H1 (cell line): ENCODE measurements around the gene TFCP2L1. TPM values are rescaled to one million over a fixed set of nuclear protein-coding genes. Genes with fewer than 3 reads are reported as not detected.

Experiments
- CTCF ChIA-PET: fragments of 300-600 bp; sonication (Branson Sonifier 250); formaldehyde crosslinking; loops from one replicate; lab custom pipeline; 2021; ENCODE audit not compliant: partially characterized antibody; lab: Charles Lee
- POLR2A ChIA-PET: fragments of 300-600 bp; sonication (Branson Sonifier 250); formaldehyde crosslinking; loops from one replicate; lab custom pipeline; 2021; ENCODE audit warnings: inconsistent platforms; ENCODE audit not compliant: partially characterized antibody; lab: Charles Lee
- DNase-seq, 2 experiments: peaks; one replicate each; pipeline versions ENCODE4 v3.0.0 to v3.0.0-alpha.2; 2010 to 2022; ENCODE audit warnings: low spot score in 2 of 2, low read depth in 1 of 2, mixed read lengths in 1 of 2
- FAIRE-seq: peaks from 2 replicates; lab custom pipeline; 2011; peaks lifted over from hg19 to GRCh38; lab: Jason Lieb, UNC
- H2AFZ ChIP-seq: 2 replicates; pipeline ENCODE4 v1.8.1; 2012; ENCODE audit warnings: low read length, inconsistent platforms
- H2AK5ac ChIP-seq: 2 replicates; pipeline ENCODE4 v1.6.1; 2013; ENCODE audit warnings: low read depth, low read length
- H2BK120ac ChIP-seq: replicated peaks from 2 replicates; pipeline ENCODE3; 2013; ENCODE audit warnings: low read depth, low read length, inconsistent platforms
- H2BK12ac ChIP-seq: 2 replicates; pipeline ENCODE4 v1.6.1; 2013; ENCODE audit warnings: low read depth, low read length
- H2BK15ac ChIP-seq: 2 replicates; pipeline ENCODE4 v1.6.1; 2013; ENCODE audit warnings: low read length
- H2BK20ac ChIP-seq: 2 replicates; pipeline ENCODE4 v1.6.1; 2013; ENCODE audit warnings: low read length
- H2BK5ac ChIP-seq: 2 replicates; pipeline ENCODE4 v1.6.1; 2013; ENCODE audit warnings: low read depth, low read length
- H3K14ac ChIP-seq: 2 replicates; pipeline ENCODE4 v1.6.1; 2013; ENCODE audit warnings: inconsistent platforms; ENCODE audit not compliant: insufficient read length
- H3K18ac ChIP-seq: 2 replicates; pipeline ENCODE4 v1.6.1; 2013; ENCODE audit warnings: low read length; ENCODE audit errors: extremely low read depth
- H3K23ac ChIP-seq: 2 replicates; pipeline ENCODE4 v1.6.1; 2013; ENCODE audit warnings: inconsistent platforms; ENCODE audit not compliant: insufficient read length
- H3K23me2 ChIP-seq: 2 replicates; pipeline ENCODE4 v1.6.1; 2013; ENCODE audit warnings: low read depth, low read length
- H3K27ac ChIP-seq: 2 replicates; pipeline ENCODE4 v1.6.1; 2011; ENCODE audit warnings: low read depth, low read length, inconsistent platforms
- H3K27me3 ChIP-seq, 4 experiments: replicated peaks in 1 of 4; 1 replicate in 1 of 4; 2 replicates in 3 of 4; pipeline versions ENCODE4 v1.6.1 to v1.8.1; 2011 to 2013; ENCODE audit warnings: low read length in 3 of 4, mild to moderate bottlenecking in 3 of 4, inconsistent platforms in 2 of 4, mixed read lengths in 2 of 4, moderate library complexity in 1 of 4; ENCODE audit not compliant: control insufficient read depth in 3 of 4, insufficient read depth in 3 of 4; ENCODE audit errors: extremely low read depth in 1 of 4
- H3K36me3 ChIP-seq, 4 experiments: 2 replicates each; pipeline versions ENCODE4 v1.6.1 to v1.8.1; 2011 to 2013; ENCODE audit warnings: mild to moderate bottlenecking in 4 of 4, low read length in 3 of 4, moderate library complexity in 2 of 4, control low read depth in 1 of 4, inconsistent platforms in 1 of 4; ENCODE audit not compliant: insufficient read depth in 4 of 4, control insufficient read depth in 2 of 4
- H3K4ac ChIP-seq: replicated peaks from 2 replicates; pipeline ENCODE3; 2013; ENCODE audit warnings: low read length, low read depth, mixed read lengths, inconsistent platforms; ENCODE audit not compliant: insufficient read length
- H3K4me1 ChIP-seq, 4 experiments: replicated peaks in 1 of 4; 1 replicate in 1 of 4; 2 replicates in 3 of 4; pipeline versions ENCODE4 v1.6.1 to v1.8.1; 2011 to 2013; ENCODE audit warnings: low read length in 3 of 4, inconsistent platforms in 2 of 4, mixed read lengths in 1 of 4; ENCODE audit not compliant: insufficient read depth in 4 of 4, control insufficient read depth in 3 of 4
- H3K4me2 ChIP-seq, 2 experiments: 2 replicates each; pipeline versions ENCODE4 v1.6.1 to v1.8.1; 2011 to 2013; ENCODE audit warnings: low read depth in 2 of 2, low read length in 2 of 2, control low read depth in 1 of 2, inconsistent platforms in 1 of 2, mild to moderate bottlenecking in 1 of 2; ENCODE audit not compliant: insufficient read depth in 1 of 2
- H3K4me3 ChIP-seq, 4 experiments: fragments of 200-600, 300-600 bp in 1 of 4; sonication (generic), shearing (Covaris generic), sonication (Bioruptor Twin) in 1 of 4; 2 replicates each; pipeline versions ENCODE4 v1.5.1 to v1.8.1; 2011 to 2016; ENCODE audit warnings: low read length in 4 of 4, low read depth in 3 of 4, control low read depth in 2 of 4, inconsistent platforms in 2 of 4, mild to moderate bottlenecking in 2 of 4, mixed read lengths in 1 of 4, moderate library complexity in 1 of 4; ENCODE audit not compliant: insufficient read depth in 2 of 4; ENCODE audit errors: extremely low read depth in 1 of 4
- H3K56ac ChIP-seq: replicated peaks from 2 replicates; pipeline ENCODE3; 2013; ENCODE audit warnings: low read depth, mild to moderate bottlenecking, mixed read lengths, low read length, inconsistent platforms; ENCODE audit not compliant: insufficient read length
- H3K79me1 ChIP-seq: 2 replicates; pipeline ENCODE4 v1.6.1; 2013; ENCODE audit warnings: low read depth, low read length, control low read depth
- H3K79me2 ChIP-seq, 2 experiments: 2 replicates each; pipeline versions ENCODE4 v1.6.1 to v1.8.1; 2012 to 2013; ENCODE audit warnings: low read length in 2 of 2, mild to moderate bottlenecking in 2 of 2, inconsistent platforms in 1 of 2; ENCODE audit not compliant: insufficient read depth in 2 of 2, control insufficient read depth in 1 of 2
- H3K9ac ChIP-seq, 4 experiments: replicated peaks in 1 of 4; 1 replicate in 1 of 4; 2 replicates in 3 of 4; pipeline versions ENCODE4 v1.6.1 to v1.8.1; 2011 to 2013; ENCODE audit warnings: low read depth in 3 of 4, low read length in 3 of 4, control low read depth in 2 of 4, mild to moderate bottlenecking in 2 of 4, moderate library complexity in 2 of 4, inconsistent platforms in 1 of 4; ENCODE audit errors: extremely low read depth in 1 of 4
- H3K9me3 ChIP-seq, 2 experiments: 2 replicates each; pipeline versions ENCODE4 v1.6.1 to v1.8.1; 2012 to 2013; ENCODE audit warnings: mild to moderate bottlenecking in 2 of 2, moderate library complexity in 2 of 2, control low read depth in 1 of 2, inconsistent platforms in 1 of 2, low read depth in 1 of 2, low read length in 1 of 2, mixed read lengths in 1 of 2; ENCODE audit not compliant: insufficient read depth in 2 of 2
- H4K20me1 ChIP-seq, 2 experiments: replicated peaks in 1 of 2; 2 replicates each; pipeline versions ENCODE3 to v1.8.1; 2011 to 2013; ENCODE audit warnings: inconsistent platforms in 2 of 2, low read length in 2 of 2, mild to moderate bottlenecking in 1 of 2; ENCODE audit not compliant: insufficient read depth in 2 of 2, control insufficient read depth in 1 of 2
- H4K5ac ChIP-seq: 2 replicates; pipeline ENCODE4 v1.6.1; 2013; ENCODE audit warnings: low read length, low read depth, mixed read lengths, inconsistent platforms; ENCODE audit not compliant: insufficient read length
- H4K8ac ChIP-seq: 2 replicates; pipeline ENCODE4 v1.8.0; 2013; ENCODE audit warnings: mild to moderate bottlenecking, moderate library complexity, low read length, inconsistent platforms; ENCODE audit not compliant: insufficient read depth; ENCODE audit errors: extremely low read depth
- H4K91ac ChIP-seq: replicated peaks from 2 replicates; pipeline ENCODE3; 2013; ENCODE audit warnings: low read length, mixed read lengths, inconsistent platforms; ENCODE audit not compliant: insufficient read length
- HDAC2 ChIP-seq, 2 experiments: fragments of 300-600 bp in 1 of 2; sonication (generic) in 1 of 2; IDR thresholded peaks; 2 replicates each; pipeline ENCODE4 v1.6.1; 2011 to 2012; ENCODE audit warnings: low read depth in 2 of 2, low read length in 2 of 2, mild to moderate bottlenecking in 2 of 2, moderate library complexity in 2 of 2, borderline replicate concordance in 1 of 2, inconsistent platforms in 1 of 2
- KDM5A ChIP-seq: fragments of 200-600 bp; IDR thresholded peaks from 2 replicates; pipeline ENCODE4 v1.7.1; 2012; ENCODE audit warnings: mild to moderate bottlenecking, low read length, inconsistent platforms, mixed read lengths
- MAX ChIP-seq: IDR thresholded peaks from 2 replicates; pipeline ENCODE4 v1.6.1; 2012; ENCODE audit warnings: inconsistent platforms
- TAF1 ChIP-seq: IDR thresholded peaks from 2 replicates; pipeline ENCODE4 v1.6.1; 2011; ENCODE audit warnings: mild to moderate bottlenecking, low read depth, low read length
- WGBS, 2 experiments: shearing (Covaris generic) in 1 of 2; methylation state at CpG; one replicate each; pipeline versions ENCODE4 v1.1.6 to v1.1.7; 2013 to 2015; ENCODE audit warnings: low lambda C conversion rate in 2 of 2, mixed read lengths in 2 of 2, inconsistent platforms in 1 of 2, low coverage in 1 of 2, missing lambda C conversion rate in 1 of 2; ENCODE audit not compliant: insufficient replicate concordance in 2 of 2, insufficient coverage in 1 of 2, insufficient read length in 1 of 2; ENCODE audit errors: extremely low coverage in 1 of 2, missing lambda C conversion rate in 1 of 2; 5-methylcytosine and 5-hydroxymethylcytosine counted together
- polyA plus RNA-seq, 7 experiments: library from polyadenylated mRNA; depleted of rRNA in 3 of 7; stranded (reverse) in 5 of 7; unstranded in 2 of 7; fragments of >200 nt in 5 of 7; fragments of 200-250 nt in 2 of 7; gene quantifications; 1 replicate in 5 of 7; 2 replicates in 1 of 7; 4 replicates in 1 of 7; pipeline versions ENCODE4 v1.2.1 to v1.2.3, GENCODE V29; 2011 to 2013; ENCODE audit warnings: missing spikeins in 2 of 7, mixed read lengths in 2 of 7
- total RNA-seq: library from RNA; stranded (reverse); fragmentation: NEBNext Ultra II Directional; extraction: Animal tissue kit (Norgen Biotek cat#: 25700); gene quantifications from 2 replicates; pipeline ENCODE4 v1.2.1, GENCODE V29; 2021

The TFCP2L1 gene
- total and polyA plus RNA-seq, 2 of the 8 experiments (the other 6 are each of a cell fraction or from before 2014, with no cell fraction given): 1.5 to 3.8 TPM

- Histone ChIP-seq H2AFZ (no peak overlapping the region), H4K5ac (no peak overlapping the region), H3K56ac (no peak overlapping the region), H3K9me3 (no peaks in the 10 kb centered on the region), H3K23me2 (no peaks in the 10 kb centered on the region), H3K4ac (no peak overlapping the region), H3K27ac (no peak overlapping the region), H4K8ac (no peak overlapping the region; the same call in 1 of the 2 replicates), H3K79me1 (no peaks in the 10 kb centered on the region), H3K18ac (no peak overlapping the region), H3K4me1 (peaks cover 0 to 9% (median 6%) of the 10 kb centered on the region in 4 experiments; a peak in 2 of 7 replicates), H3K36me3 (no peaks in the 10 kb centered on the region), H2BK12ac (no peak overlapping the region), H2BK120ac (no peak overlapping the region), H2BK15ac (no peak overlapping the region), H3K23ac (no peak overlapping the region), H3K27me3 (no peaks in the 10 kb centered on the region; a peak in 2 of 7 replicates), H3K79me2 (no peaks in the 10 kb centered on the region), H2AK5ac (no peak overlapping the region), H3K9ac (no peak overlapping the region), H2BK20ac (0 out of 2 replicates have a peak overlapping the region, but pooled peaks have one; percentile 48), H4K20me1 (no peaks in the 10 kb centered on the region), H4K91ac (no peak overlapping the region), H3K4me2 (no peak overlapping the region), H3K14ac (no peak overlapping the region), H3K4me3 (no peak overlapping the region), H2BK5ac (no peak overlapping the region)
- FAIRE-seq (no peak), DNase-seq (no peak)
- no peak for TF ChIP-seq TAF1
- no peak for TF ChIP-seq KDM5A
- no peak for TF ChIP-seq HDAC2 (IDR thresholded peaks at IDR 0.05; ENCODE audit: borderline replicate concordance in 1 of 2, low read depth in 2 of 2, low read length in 2 of 2)
- no peak for TF ChIP-seq MAX
- ChIA-PET CTCF (interaction anchor here (0.6 to 1.6 kb wide), 3 partner anchors 10 to 177 kb away, joined by 3 to 4 read pairs (median 4); no protein-coding TSS in a partner anchor), POLR2A (no interaction called here)
- WGBS, 2 experiments: 90% methylated on average over 10 of the region's 10 CpGs; no CpG with 5 or more reads in 1 of the 2 experiments
Observed at GRCh38 chr2:121199281-121200010, 85.6 kb downstream of the TFCP2L1 start.
